HG03095 (cell line): ENCODE measurements around the gene LIMS1.

Experiments
- ATAC-seq: cut with Tn5 transposase; IDR thresholded peaks from one replicate; pipeline ENCODE4 v1.9.1; 2021; ENCODE audit warnings: moderate library complexity; ENCODE audit not compliant: unreplicated experiment

The LIMS1 gene

GRCh38 chr2:108613261-108614042 lies 79.2 kb downstream of the LIMS1 start:
- ATAC-seq, result no peak

GRCh38 chr2:108614043-108614545 lies 79.8 kb downstream of the LIMS1 start:
- no peak for ATAC-seq

GRCh38 chr2:108614659-108615058 lies 80.4 kb downstream of the LIMS1 start:
- ATAC-seq, result no peak

- no peak for ATAC-seq
These were observed 81.3 kb downstream of the LIMS1 start for GRCh38 chr2:108615480-108616090.

GRCh38 chr2:108616318-108616717 lies 82.0 kb downstream of the LIMS1 start:
- ATAC-seq, result no peak

GRCh38 chr2:108616751-108617161 lies 82.5 kb downstream of the LIMS1 start:
- ATAC-seq, result no peak

- ATAC-seq, result no peak
These were observed 83.3 kb downstream of the LIMS1 start for GRCh38 chr2:108617617-108618016.

GRCh38 chr2:108619925-108620620 lies 85.8 kb downstream of the LIMS1 start:
- ATAC-seq, result no peak

GRCh38 chr2:108620656-108621055 lies 86.4 kb downstream of the LIMS1 start:
- ATAC-seq, result no peak

GRCh38 chr2:108621087-108621559 lies 86.9 kb downstream of the LIMS1 start:
- ATAC-seq, result peak; percentile 100

- ATAC-seq, result no peak
These were observed 87.7 kb downstream of the LIMS1 start for GRCh38 chr2:108621687-108622681.

GRCh38 chr2:108623616-108624015 lies 89.3 kb downstream of the LIMS1 start:
- no peak for ATAC-seq

GRCh38 chr2:108625186-108625827 lies 91.0 kb downstream of the LIMS1 start:
- ATAC-seq, result no peak

GRCh38 chr2:108625828-108626195 lies 91.5 kb downstream of the LIMS1 start:
- no peak for ATAC-seq

GRCh38 chr2:108626995-108627394 lies 92.7 kb downstream of the LIMS1 start:
- no peak for ATAC-seq

- ATAC-seq, result no peak
These were observed 93.8 kb downstream of the LIMS1 start for GRCh38 chr2:108627911-108628567.

GRCh38 chr2:108628936-108629335 lies 94.7 kb downstream of the LIMS1 start:
- ATAC-seq, result no peak

GRCh38 chr2:108629417-108629816 lies 95.1 kb downstream of the LIMS1 start:
- ATAC-seq, result peak; percentile 90
